Measurements from ENCODE around the gene UBTF.
A peak's percentile ranks its signal among the peaks of the same experiment; 100 is the strongest.

GRCh38 chr17:44199553-44200477 is 19.7 kb downstream of the UBTF start, which contains the start of gene ATXN7L3:
- TF ChIP-seq KLF16 (tag by site-specific recombination; IDR thresholded peaks at IDR 0.05) (peak; percentile 56; the same call in 1 of the 2 replicates), ZNF292 (tag by site-specific recombination; IDR thresholded peaks at IDR 0.05; ENCODE audit: borderline replicate concordance, low read depth) (no peak), REST (tag by site-specific recombination; IDR thresholded peaks at IDR 0.05) (no peak), CTCF (tag by site-specific recombination; IDR thresholded peaks at IDR 0.05) (no peak), ZNF514 (tag by site-specific recombination; IDR thresholded peaks at IDR 0.05) (no peak), HOXA7 (CRISPR knock-in tag; IDR thresholded peaks at IDR 0.05; ENCODE audit: borderline replicate concordance) (no peak), ZNF629 (tag by site-specific recombination; IDR thresholded peaks at IDR 0.05) (no peak), GLI4 (tag by site-specific recombination; IDR thresholded peaks at IDR 0.05) (no peak)

Measured in HEK293 (cell line).